GM23248 (cell line): ENCODE data around the gene DBI. TPM values are rescaled to one million over a fixed set of nuclear protein-coding genes. Genes with fewer than 3 reads are reported as not detected.
"Not testable (repeated sequence)": the region's sequence is repeated elsewhere in the genome, so short reads cannot be mapped to it uniquely, and the experiment has no call there.

Experiments used
- DNase-seq: peaks from one replicate; pipeline ENCODE4 v3.0.0-alpha.2; 2015
- H2AFZ ChIP-seq: fragments of 200-600 bp; sonication (generic); 2 replicates; pipeline ENCODE4 v1.6.1; 2016; ENCODE audit warnings: antibody characterized with exemption
- H3F3A ChIP-seq: fragments of 200-600 bp; sonication (generic); 2 replicates; pipeline ENCODE4 v1.6.1; 2016; ENCODE audit warnings: mild to moderate bottlenecking, antibody characterized with exemption, mixed run types; ENCODE audit not compliant: insufficient read depth
- H3K27ac ChIP-seq: fragments of 200-600 bp; sonication (generic); 2 replicates; pipeline ENCODE4 v1.5.1; 2016; ENCODE audit warnings: mild to moderate bottlenecking
- H3K27me3 ChIP-seq: fragments of 200-600 bp; sonication (generic); replicated peaks from 2 replicates; pipeline ENCODE4 v1.6.1; 2016; ENCODE audit warnings: mild to moderate bottlenecking; ENCODE audit not compliant: insufficient read depth
- H3K36me3 ChIP-seq: fragments of 200-600 bp; sonication (generic); 2 replicates; pipeline ENCODE4 v1.6.1; 2016; ENCODE audit warnings: low read depth, mild to moderate bottlenecking
- H3K4me1 ChIP-seq: fragments of 200-600 bp; sonication (generic); 2 replicates; pipeline ENCODE4 v1.6.1; 2016; ENCODE audit warnings: mild to moderate bottlenecking; ENCODE audit not compliant: insufficient read depth
- H3K4me2 ChIP-seq: fragments of 200-600 bp; sonication (generic); one replicate; pipeline ENCODE4 v1.6.1; 2016; ENCODE audit warnings: mild to moderate bottlenecking; ENCODE audit not compliant: unreplicated experiment
- H3K4me3 ChIP-seq: fragments of 200-600 bp; sonication (generic); 2 replicates; pipeline ENCODE4 v1.5.1; 2016; ENCODE audit warnings: mild to moderate bottlenecking
- H3K79me2 ChIP-seq: fragments of 200-600 bp; sonication (generic); 2 replicates; pipeline ENCODE4 v1.6.1; 2016; ENCODE audit warnings: mild to moderate bottlenecking; ENCODE audit not compliant: insufficient read depth
- H3K9ac ChIP-seq: fragments of 200-600 bp; sonication (generic); 2 replicates; pipeline ENCODE4 v1.6.1; 2016; ENCODE audit warnings: mild to moderate bottlenecking
- H3K9me2 ChIP-seq: fragments of 200-600 bp; sonication (generic); 2 replicates; pipeline ENCODE4 v1.6.1; 2016; ENCODE audit warnings: mixed run types, mild to moderate bottlenecking, moderate library complexity; ENCODE audit not compliant: insufficient read depth
- H3K9me3 ChIP-seq: fragments of 200-600 bp; sonication (generic); one replicate; pipeline ENCODE4 v1.6.1; 2017; ENCODE audit warnings: low read depth
- H4K20me1 ChIP-seq: fragments of 200-600 bp; sonication (generic); 2 replicates; pipeline ENCODE4 v1.6.0; 2016; ENCODE audit not compliant: insufficient read depth
- EZH2 ChIP-seq: fragments of 200-600 bp; sonication (generic); IDR thresholded peaks from 2 replicates; pipeline ENCODE4 v1.6.1; 2018; ENCODE audit warnings: antibody characterized with exemption, mild to moderate bottlenecking; ENCODE audit not compliant: insufficient read depth, poor library complexity, severe bottlenecking
- EZH2phosphoT487 ChIP-seq: fragments of 200-600 bp; sonication (generic); IDR thresholded peaks from 2 replicates; pipeline ENCODE4 v1.6.1; 2018; ENCODE audit warnings: antibody characterized with exemption, moderate library complexity, mild to moderate bottlenecking, low read depth; ENCODE audit not compliant: insufficient read depth
- WGBS, 2 experiments: methylation state at CpG; one replicate each; pipeline ENCODE4 v1.1.6; 2015 to 2017; ENCODE audit warnings: low lambda C conversion rate in 2 of 2, low coverage in 1 of 2; ENCODE audit errors: missing lambda C conversion rate in 2 of 2; 5-methylcytosine and 5-hydroxymethylcytosine counted together
- in situ Hi-C: fragments of 300-500 bp; cut with MboI; formaldehyde crosslinking; loops from 2 replicates; pipeline ENCODE4 v1.15.0; 2020
- polyA plus RNA-seq: library from polyadenylated mRNA; unstranded; fragments of >200 nt; fragmentation: Nextera tagmentation; extraction: Ambion mirVana; gene quantifications from 2 replicates; pipeline ENCODE4 v1.2.1, GENCODE V29; 2016
- total RNA-seq: library from RNA; depleted of rRNA; stranded (reverse); fragments of >200 nt; shearing (Covaris generic); gene quantifications from 2 replicates; pipeline ENCODE4 v1.2.3, GENCODE V29; 2014

DBI gene
- total and polyA plus RNA-seq, 2 experiments from 2014 or later, result 41.6 to 199 TPM

- H3K9me2 ChIP-seq, result no peaks in the 10 kb centered on the region
- TF ChIP-seq EZH2 (no peak), EZH2phosphoT487 (no peak)
- no peak overlapping the region for H2AFZ ChIP-seq
- H3K27ac ChIP-seq, result no peak overlapping the region
- H3K4me2 ChIP-seq, result no peak overlapping the region
- H3K9me3 ChIP-seq, result no peaks in the 10 kb centered on the region
- no peak for DNase-seq
- in situ Hi-C loops, result no loop called here
- no peaks in the 10 kb centered on the region for H3K27me3 ChIP-seq
- H4K20me1 ChIP-seq, result no peaks in the 10 kb centered on the region
- H3K36me3 ChIP-seq, result no peaks in the 10 kb centered on the region
- peaks cover 12% of the 10 kb centered on the region for H3K4me1 ChIP-seq
- H3K79me2 ChIP-seq, result no peaks in the 10 kb centered on the region
- no peak overlapping the region for H3K9ac ChIP-seq
- H3F3A ChIP-seq, result peaks cover 15% of the 10 kb centered on the region; the same call in 1 of the 2 replicates
- WGBS, 2 experiments, result 90 to 92% methylated on average over 3 of the region's 3 CpGs
- H3K4me3 ChIP-seq, result no peak overlapping the region
Measured at GRCh38 chr2:119393971-119394748, 27.4 kb downstream of the DBI start.

- H2AFZ ChIP-seq, result no peak overlapping the region
- no peaks in the 10 kb centered on the region for H3K27me3 ChIP-seq
- no peaks in the 10 kb centered on the region for H3K36me3 ChIP-seq
- no peaks in the 10 kb centered on the region for H3K79me2 ChIP-seq
- no peak overlapping the region for H3K9ac ChIP-seq
- no peaks in the 10 kb centered on the region for H3K9me2 ChIP-seq
- TF ChIP-seq EZH2phosphoT487, result no peak
- TF ChIP-seq EZH2, result no peak
- H3K4me1 ChIP-seq, result no peaks in the 10 kb centered on the region
- H3K4me2 ChIP-seq, result no peak overlapping the region
- no peaks in the 10 kb centered on the region for H3F3A ChIP-seq
- in situ Hi-C loops, result no loop called here
- DNase-seq, result no peak
- H3K9me3 ChIP-seq, result no peaks in the 10 kb centered on the region
- 72 to 76% methylated on average over 6 of the region's 6 CpGs for WGBS, 2 experiments
- no peak overlapping the region for H3K4me3 ChIP-seq
- no peak overlapping the region for H3K27ac ChIP-seq
- H4K20me1 ChIP-seq, result no peaks in the 10 kb centered on the region
Measured at GRCh38 chr2:119397196-119397595, 30.4 kb downstream of the DBI start.

- Histone ChIP-seq H4K20me1 (no peaks in the 10 kb centered on the region), H3K27me3 (no peaks in the 10 kb centered on the region), H3F3A (no peaks in the 10 kb centered on the region), H3K4me2 (no peak overlapping the region), H3K36me3 (no peaks in the 10 kb centered on the region), H3K9me3 (no peaks in the 10 kb centered on the region), H3K4me1 (no peaks in the 10 kb centered on the region), H3K27ac (no peak overlapping the region), H3K79me2 (no peaks in the 10 kb centered on the region), H3K4me3 (no peak overlapping the region), H3K9me2 (no peaks in the 10 kb centered on the region), H2AFZ (no peak overlapping the region), H3K9ac (no peak overlapping the region)
- no peak for DNase-seq
- 71 to 84% methylated on average over 5 of the region's 5 CpGs for WGBS, 2 experiments
- TF ChIP-seq EZH2 (no peak), EZH2phosphoT487 (no peak)
- in situ Hi-C loops, result loop anchor here (10.0 kb wide), 1 partner anchor 253 kb away; no protein-coding TSS in a partner anchor
Measured at GRCh38 chr2:119402106-119402505, 35.3 kb downstream of the DBI start.

GRCh38 chr2:119402645-119403560 is 36.1 kb downstream of the DBI start:
- H3K27ac ChIP-seq, result no peak overlapping the region
- no peak overlapping the region for H2AFZ ChIP-seq
- no peaks in the 10 kb centered on the region for H3K4me1 ChIP-seq
- in situ Hi-C loops, result loop anchor here (10.0 kb wide), 1 partner anchor 252 kb away; no protein-coding TSS in a partner anchor
- DNase-seq, result no peak
- no peak overlapping the region for H3K4me2 ChIP-seq
- H3K9me2 ChIP-seq, result no peaks in the 10 kb centered on the region
- H3K9me3 ChIP-seq, result no peaks in the 10 kb centered on the region
- TF ChIP-seq EZH2 (no peak), EZH2phosphoT487 (no peak)
- no peaks in the 10 kb centered on the region for H3F3A ChIP-seq
- no peaks in the 10 kb centered on the region for H3K36me3 ChIP-seq
- H4K20me1 ChIP-seq, result no peaks in the 10 kb centered on the region
- no peak overlapping the region for H3K9ac ChIP-seq
- no peak overlapping the region for H3K4me3 ChIP-seq
- no peaks in the 10 kb centered on the region for H3K79me2 ChIP-seq
- WGBS, 2 experiments, result 59 to 63% methylated on average over 10 of the region's 10 CpGs
- H3K27me3 ChIP-seq, result no peaks in the 10 kb centered on the region

GRCh38 chr2:119403618-119404017 is 36.8 kb downstream of the DBI start:
- not testable (repeated sequence) for H3K9me3 ChIP-seq, H3K36me3 ChIP-seq, H3K4me1 ChIP-seq, H3K27ac ChIP-seq, DNase-seq, H3K4me3 ChIP-seq, H3K4me2 ChIP-seq, H3F3A ChIP-seq, H3K79me2 ChIP-seq, H3K27me3 ChIP-seq, H4K20me1 ChIP-seq, H3K9ac ChIP-seq, H2AFZ ChIP-seq, H3K9me2 ChIP-seq
- WGBS, 2 experiments, result 66 to 68% methylated on average over 12 of the region's 12 CpGs
- in situ Hi-C loops, result loop anchor here (10.0 kb wide), 1 partner anchor 251 kb away; no protein-coding TSS in a partner anchor
